Aorta (tissue), 5 donors: ENCODE measurements around the gene MYO1D. TPM values are rescaled to one million over a fixed set of nuclear protein-coding genes. Genes with fewer than 3 reads are reported as not detected.
A peak's percentile ranks its signal among the peaks of the same experiment; 100 is the strongest.

Source experiments
- ATAC-seq: fragments of 200-7000 bp; cut with Tn5 transposase; one replicate; pipeline ENCODE4 v1.9.1; 2022; ENCODE audit warnings: moderate library complexity; ENCODE audit not compliant: low FRiP score
- DNase-seq, 2 donors: peaks; one replicate each; pipeline ENCODE4 v3.0.0-alpha.2; 2020
- H3K27ac ChIP-seq, 2 donors: one replicate each; pipeline ENCODE4 v1.5.1; 2013; ENCODE audit warnings: low read length in 2 of 2, mild to moderate bottlenecking in 2 of 2, moderate library complexity in 2 of 2, control low read depth in 1 of 2, inconsistent platforms in 1 of 2, low read depth in 1 of 2
- H3K27me3 ChIP-seq, 2 donors: one replicate each; pipeline ENCODE4 v1.6.1; 2013; ENCODE audit warnings: control low read depth in 1 of 2, low read length in 1 of 2, mild to moderate bottlenecking in 1 of 2, moderate library complexity in 1 of 2; ENCODE audit not compliant: insufficient read depth in 2 of 2, control insufficient read depth in 1 of 2
- H3K36me3 ChIP-seq, 2 donors: one replicate each; pipeline ENCODE4 v1.6.1; 2013; ENCODE audit warnings: control low read depth in 1 of 2, low read length in 1 of 2, mild to moderate bottlenecking in 1 of 2; ENCODE audit not compliant: insufficient read depth in 2 of 2, control insufficient read depth in 1 of 2
- H3K4me1 ChIP-seq, 2 donors: one replicate each; pipeline ENCODE4 v1.6.1; 2013; ENCODE audit warnings: low read length in 2 of 2, control low read depth in 1 of 2, mild to moderate bottlenecking in 1 of 2, moderate library complexity in 1 of 2; ENCODE audit not compliant: insufficient read depth in 2 of 2, control insufficient read depth in 1 of 2
- H3K4me3 ChIP-seq, 2 donors: one replicate each; pipeline ENCODE4 v1.5.1; 2013; ENCODE audit warnings: low read length in 2 of 2, control low read depth in 1 of 2, mild to moderate bottlenecking in 1 of 2
- H3K9me3 ChIP-seq: one replicate; pipeline ENCODE4 v1.6.1; 2013; ENCODE audit warnings: mild to moderate bottlenecking, low read length; ENCODE audit not compliant: control insufficient read depth
- WGBS, 2 donors: extraction: QIAGEN DNeasy Blood & Tissue Kit; methylation state at CpG; one replicate each; pipeline ENCODE4 v1.1.7; 2013; 5-methylcytosine and 5-hydroxymethylcytosine counted together
- intact Hi-C, 2 donors: fragments of 100-400 bp; cut with DNase I; formaldehyde crosslinking; loops; one replicate each; pipeline versions ENCODE4 v1.14.2 to v1.15.0; 2022
- polyA plus RNA-seq, 2 donors: library from polyadenylated mRNA; stranded (reverse); fragments of 200-250 nt; gene quantifications; one replicate each; pipeline ENCODE4 v1.2.3, GENCODE V29; 2013
- total RNA-seq, 2 donors: library from RNA; stranded (reverse); fragmentation: NEBNext Ultra II Directional; extraction: Animal tissue kit (Norgen Biotek cat#: 25700); gene quantifications; one replicate each; pipeline ENCODE4 v1.2.1, GENCODE V29; 2021
- donor health status: healthy with polysubstance abuse.
- donor health status: Bipolar disorder and iron deficiency.
- donor health status: DM: no; HTN: no; CAD: no.
- donor health status: DM: no; HTN: no; CAD: no.
- donor health status: DM: yes; HTN: yes; CAD: no.

Gene MYO1D
- total and polyA plus RNA-seq, 4 donors: 62.5 to 358 (median 164) TPM

DNA sequence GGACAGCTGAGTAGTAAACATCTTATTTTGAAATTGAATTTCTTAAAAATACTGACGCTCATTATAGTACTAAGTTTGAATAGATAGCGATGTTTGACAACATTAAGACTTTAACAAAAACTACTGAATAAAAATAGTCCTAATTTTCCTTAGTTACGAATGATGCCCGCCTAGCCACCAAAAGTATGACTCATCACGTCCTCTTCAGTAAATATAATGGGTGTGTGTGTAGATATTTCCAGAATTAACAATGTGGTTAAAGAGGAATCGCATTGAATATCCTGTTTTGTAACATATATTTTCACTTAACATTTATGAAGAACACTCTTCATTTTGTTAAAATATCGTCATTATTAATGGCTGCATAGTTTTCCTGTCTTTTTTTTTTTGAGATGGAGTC is 187.6 kb downstream of the MYO1D start:
- no peak overlapping the region for H3K27ac ChIP-seq
- peaks cover 1 to 5% of the 10 kb centered on the region in 2 donors for H3K36me3 ChIP-seq
- ATAC-seq: no peak
- H3K27me3 ChIP-seq: no peaks in the 10 kb centered on the region
- no peaks in the 10 kb centered on the region for H3K9me3 ChIP-seq
- no peak overlapping the region for H3K4me3 ChIP-seq
- intact Hi-C loops: no loop called here
- 91 to 93% methylated on average over 7 of the region's 7 CpGs for WGBS, 2 donors
- no peaks in the 10 kb centered on the region for H3K4me1 ChIP-seq
- DNase-seq: no peak

DNA sequence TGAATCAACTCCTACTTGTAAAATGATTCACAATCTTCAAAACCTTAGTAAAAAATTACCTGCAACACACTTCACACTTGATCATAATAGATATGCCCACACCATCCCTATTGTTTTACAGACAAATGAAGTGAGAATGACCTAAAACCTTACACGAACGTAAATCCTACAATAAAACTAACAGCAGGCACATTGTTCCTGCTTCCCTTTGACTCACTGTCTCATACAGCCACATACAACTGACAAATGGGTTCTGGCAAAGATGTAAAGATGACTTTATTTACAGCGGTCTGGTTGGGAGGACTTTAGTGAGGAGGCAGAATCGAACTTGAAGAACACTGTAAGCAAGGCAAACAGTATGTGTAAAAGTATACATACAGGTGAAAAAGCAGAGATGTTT is 188.7 kb downstream of the MYO1D start:
- Histone ChIP-seq H3K36me3 (peaks cover 1 to 5% of the 10 kb centered on the region in 2 donors), H3K9me3 (no peaks in the 10 kb centered on the region), H3K27ac (no peak overlapping the region), H3K4me1 (no peaks in the 10 kb centered on the region), H3K27me3 (no peaks in the 10 kb centered on the region), H3K4me3 (no peak overlapping the region)
- 68 to 72% methylated on average over 4 of the region's 4 CpGs for WGBS, 2 donors
- intact Hi-C loops: no loop called here
- DNase-seq: no peak
- ATAC-seq: no peak

DNA sequence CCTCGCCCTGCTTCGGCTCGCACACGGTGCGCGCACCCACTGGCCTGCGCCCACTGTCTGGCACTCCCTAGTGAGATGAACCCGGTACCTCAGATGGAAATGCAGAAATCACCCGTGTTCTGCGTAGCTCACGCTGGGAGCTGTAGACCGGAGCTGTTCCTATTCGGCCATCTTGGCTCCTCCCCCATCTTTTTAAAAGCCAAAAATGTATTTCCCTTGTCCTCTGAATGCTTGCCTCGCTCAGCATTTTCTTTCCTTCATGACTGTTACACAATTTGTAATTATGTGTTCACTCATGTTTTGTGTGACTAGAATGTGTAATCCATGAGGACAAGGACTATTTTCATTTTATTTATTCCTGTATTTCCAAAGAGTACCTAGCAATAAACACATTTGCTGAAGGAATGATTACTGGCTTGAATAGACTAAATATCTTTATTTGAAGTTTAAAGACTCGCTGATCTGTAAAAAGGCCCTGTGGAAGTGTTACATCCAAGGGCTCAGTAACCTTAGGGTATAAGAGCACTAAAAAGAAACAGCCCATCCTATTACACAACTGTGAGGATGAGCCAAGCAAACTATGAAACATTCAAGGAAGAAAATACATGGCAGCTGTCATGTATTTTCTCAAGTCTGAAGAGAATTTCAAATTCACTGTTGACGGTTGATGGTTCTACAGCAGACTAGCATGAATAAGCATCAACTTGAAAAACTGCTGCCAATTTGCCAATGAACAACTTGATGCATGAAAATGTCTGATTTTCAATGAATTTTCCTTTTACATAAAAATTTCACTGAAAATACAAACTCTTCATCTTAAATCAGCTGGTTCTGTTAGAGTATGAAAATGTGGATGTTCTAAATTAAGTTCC is 192.6 kb downstream of the MYO1D start:
- no peaks in the 10 kb centered on the region for H3K9me3 ChIP-seq
- 94 to 96% methylated on average over 10 to 13 of the region's 16 CpGs for WGBS, 2 donors
- H3K4me3 ChIP-seq: no peak overlapping the region
- intact Hi-C loops: no loop called here
- DNase-seq: no peak
- H3K27ac ChIP-seq: no peak overlapping the region
- H3K27me3 ChIP-seq: no peaks in the 10 kb centered on the region
- ATAC-seq: no peak
- H3K4me1 ChIP-seq: no peaks in the 10 kb centered on the region
- peaks cover 1 to 5% of the 10 kb centered on the region in 2 donors for H3K36me3 ChIP-seq

DNA sequence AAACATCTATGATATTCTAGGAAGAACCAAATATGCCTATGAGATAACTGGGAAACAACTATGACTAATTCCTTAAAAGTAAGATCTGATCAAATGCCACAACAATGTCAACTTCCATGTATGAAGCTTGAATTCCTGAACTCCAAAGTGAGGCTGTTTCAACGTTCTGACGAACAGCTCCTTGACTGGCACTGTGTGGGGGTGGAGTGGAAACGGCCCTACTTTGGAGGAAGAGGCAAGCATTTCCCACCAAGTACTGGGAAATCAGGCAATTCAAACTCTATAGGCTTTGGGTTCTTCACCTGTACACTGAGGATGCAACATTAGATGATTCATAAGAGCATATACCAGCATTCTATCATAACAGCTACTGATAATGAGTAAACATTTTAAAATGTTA is 203.0 kb downstream of the MYO1D start:
- H3K36me3 ChIP-seq: no peaks in the 10 kb centered on the region
- intact Hi-C loops: no loop called here
- ATAC-seq: no peak
- 5 to 8% methylated on average over 3 of the region's 3 CpGs for WGBS, 2 donors
- H3K4me3 ChIP-seq: no peak overlapping the region
- peak overlapping the region; percentile 28 to 54 for H3K27ac ChIP-seq
- DNase-seq: no peak
- peaks cover 0 to 4% of the 10 kb centered on the region in 2 donors for H3K4me1 ChIP-seq
- H3K9me3 ChIP-seq: no peaks in the 10 kb centered on the region
- no peaks in the 10 kb centered on the region for H3K27me3 ChIP-seq

DNA sequence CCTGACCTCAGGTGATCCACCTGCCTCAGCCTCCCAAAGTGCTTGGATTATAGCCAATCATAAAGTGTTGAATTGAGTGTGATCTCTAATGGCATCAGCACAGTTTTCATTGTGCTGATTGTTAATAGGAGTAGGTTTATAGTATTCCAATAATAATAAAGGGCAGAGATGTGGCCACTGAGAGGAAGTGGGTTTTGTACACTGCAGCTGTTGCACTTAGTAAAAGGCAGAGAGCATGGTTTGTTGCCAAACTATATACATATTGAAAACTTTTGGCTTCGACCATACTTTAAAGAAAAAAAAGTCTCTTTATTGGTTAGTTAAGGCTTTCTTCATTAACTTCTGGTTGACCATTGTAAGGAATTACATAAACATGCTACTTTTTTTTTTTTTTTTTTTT is 204.2 kb downstream of the MYO1D start:
- Histone ChIP-seq H3K36me3 (no peaks in the 10 kb centered on the region), H3K27me3 (no peaks in the 10 kb centered on the region), H3K4me1 (peaks cover 0 to 4% of the 10 kb centered on the region in 2 donors), H3K27ac (peak overlapping the region in 1 of 2 donors; percentile 25), H3K9me3 (no peaks in the 10 kb centered on the region), H3K4me3 (no peak overlapping the region)
- intact Hi-C loops: no loop called here
- ATAC-seq (no peak), DNase-seq (no peak)
- WGBS, 2 donors: 31 to 36% methylated on average over 1 of the region's 1 CpG

DNA sequence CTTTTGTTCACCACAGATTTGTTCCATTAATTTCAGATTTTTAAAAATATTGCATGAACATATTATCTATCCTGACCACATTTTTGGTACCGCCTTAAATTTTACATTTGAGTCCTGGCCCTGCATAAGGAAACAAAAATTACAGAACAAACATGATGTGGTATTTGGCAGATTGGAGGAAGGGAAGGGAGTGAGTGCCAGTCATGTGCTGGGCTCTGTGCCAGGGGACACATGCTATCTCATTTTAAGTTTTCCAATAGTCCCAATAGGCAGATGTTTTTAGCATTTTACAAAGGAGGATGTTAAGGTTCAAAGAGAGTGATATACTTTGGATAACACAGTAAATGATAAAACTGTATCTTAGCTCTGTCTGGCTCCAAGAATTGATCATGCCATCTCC is 205.0 kb downstream of the MYO1D start:
- H3K27ac ChIP-seq: no peak overlapping the region
- H3K4me3 ChIP-seq: no peak overlapping the region
- ATAC-seq: peak; percentile 22
- no peaks in the 10 kb centered on the region for H3K27me3 ChIP-seq
- intact Hi-C loops: loop anchor here in 1 of 2 donors (2.0 kb wide), 1 partner anchor 37 kb away; no protein-coding TSS in a partner anchor
- peaks cover 0 to 4% of the 10 kb centered on the region in 2 donors for H3K4me1 ChIP-seq
- 0 to 4% methylated on average over 1 of the region's 1 CpG for WGBS, 2 donors
- H3K36me3 ChIP-seq: no peaks in the 10 kb centered on the region
- DNase-seq: peak; percentile 83 to 84
- no peaks in the 10 kb centered on the region for H3K9me3 ChIP-seq

DNA sequence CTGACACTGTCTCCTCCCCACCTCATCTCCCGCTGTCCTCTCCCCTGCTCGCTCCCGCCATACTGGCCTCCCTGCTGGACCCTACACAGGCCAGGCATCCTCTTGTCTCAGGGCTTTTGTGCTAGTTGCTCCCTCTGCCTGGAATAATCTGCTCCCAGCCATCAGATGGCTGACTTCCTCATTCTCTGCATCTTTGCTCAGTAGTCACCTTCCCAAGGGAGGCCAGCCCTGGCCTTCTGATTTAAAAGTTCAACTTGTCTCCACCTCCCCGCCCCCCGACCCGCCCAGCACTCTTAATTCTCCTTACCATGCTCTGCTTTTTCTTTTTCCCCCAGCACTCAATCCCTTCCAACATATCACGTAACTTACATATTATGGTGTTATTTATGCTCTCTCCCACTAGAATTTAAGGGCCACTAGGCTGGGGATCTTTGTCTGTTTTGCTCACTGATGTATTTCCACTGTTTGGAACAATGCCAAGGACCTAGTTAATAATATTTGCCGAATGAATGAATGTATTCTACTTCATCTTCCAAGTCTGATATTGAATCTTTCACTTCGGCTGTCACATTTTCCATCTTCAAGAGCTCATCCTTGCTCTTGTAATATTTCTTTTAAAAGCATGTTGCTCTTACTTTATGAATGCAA is 211.9 kb downstream of the MYO1D start:
- no peaks in the 10 kb centered on the region for H3K9me3 ChIP-seq
- no peak overlapping the region for H3K27ac ChIP-seq
- 84 to 89% methylated on average over 9 of the region's 9 CpGs for WGBS, 2 donors
- intact Hi-C loops: loop anchor here in 1 of 2 donors (10.0 kb wide), 1 partner anchor 270 kb away; no protein-coding TSS in a partner anchor
- no peaks in the 10 kb centered on the region for H3K4me1 ChIP-seq
- no peaks in the 10 kb centered on the region for H3K36me3 ChIP-seq
- DNase-seq (no peak), ATAC-seq (no peak)
- no peaks in the 10 kb centered on the region for H3K27me3 ChIP-seq
- H3K4me3 ChIP-seq: no peak overlapping the region

DNA sequence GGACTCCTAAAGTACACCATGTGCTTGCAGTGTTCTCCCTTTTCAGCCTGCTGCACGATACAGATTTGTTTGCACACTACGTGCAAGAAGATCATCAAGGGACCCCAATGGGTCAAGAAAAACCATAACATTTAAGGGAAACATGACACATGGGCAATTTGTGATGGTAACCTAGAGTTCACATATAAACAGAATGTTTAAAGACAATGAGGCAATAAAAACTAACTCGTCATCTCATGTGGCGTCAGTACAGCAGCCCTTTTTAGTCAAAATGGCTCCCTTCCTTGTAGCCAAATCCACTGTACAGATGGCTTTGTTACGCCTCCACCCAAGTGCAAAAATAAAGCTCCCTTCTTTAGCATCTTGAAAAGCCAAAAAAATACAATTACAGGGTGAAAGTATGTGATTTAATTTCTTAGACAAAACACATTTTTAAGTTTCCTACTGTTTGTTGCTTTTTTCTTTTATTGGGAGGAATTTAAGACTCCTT is 216.4 kb downstream of the MYO1D start:
- ATAC-seq: no peak
- intact Hi-C loops: loop anchor here in 1 of 2 donors (10.0 kb wide), 1 partner anchor 274 kb away; no protein-coding TSS in a partner anchor
- Histone ChIP-seq H3K36me3 (no peaks in the 10 kb centered on the region), H3K27me3 (no peaks in the 10 kb centered on the region), H3K4me1 (peaks cover 0 to 4% of the 10 kb centered on the region in 2 donors), H3K9me3 (no peaks in the 10 kb centered on the region), H3K4me3 (no peak overlapping the region), H3K27ac (no peak overlapping the region)
- no peak for DNase-seq
- WGBS, 2 donors: 88% methylated on average over 5 of the region's 5 CpGs
